Central memory CD8-positive, alpha-beta T cell (primary cell): Measurements from ENCODE around the gene BLOC1S4.

Experiments used
- ATAC-seq: fragments of 150-1000 bp; cut with Tn5 transposase; replicated peaks from 2 replicates; pipeline ENCODE4 v1.10.0; 2022; ENCODE audit warnings: mild to moderate bottlenecking, moderate FRiP score, moderate number of reproducible peaks; ENCODE audit not compliant: poor library complexity, severe bottlenecking; ENCODE audit errors: extremely low read depth
- DNase-seq, 2 donors: peaks; one replicate each; pipeline ENCODE4 v3.0.0; 2021; ENCODE audit warnings: low spot score in 2 of 2
- H3K27ac Mint-ChIP-seq: one replicate; pipeline ENCODE4 v1.8.0; 2022; ENCODE audit warnings: low read depth, mild to moderate bottlenecking, moderate library complexity, mixed read lengths
- H3K27me3 Mint-ChIP-seq: one replicate; pipeline ENCODE4 v1.8.0; 2022; ENCODE audit warnings: mixed read lengths
- H3K36me3 Mint-ChIP-seq: one replicate; pipeline ENCODE4 v1.8.0; 2022; ENCODE audit warnings: mild to moderate bottlenecking, moderate library complexity, mixed read lengths; ENCODE audit not compliant: insufficient read depth
- H3K4me1 Mint-ChIP-seq: one replicate; pipeline ENCODE4 v1.8.0; 2022; ENCODE audit warnings: mixed read lengths
- H3K4me3 Mint-ChIP-seq: one replicate; pipeline ENCODE4 v1.8.0; 2022; ENCODE audit warnings: mild to moderate bottlenecking, moderate library complexity, mixed read lengths
- H3K9me3 Mint-ChIP-seq: one replicate; pipeline ENCODE4 v1.8.0; 2022; ENCODE audit warnings: mixed read lengths

BLOC1S4 gene

DNA sequence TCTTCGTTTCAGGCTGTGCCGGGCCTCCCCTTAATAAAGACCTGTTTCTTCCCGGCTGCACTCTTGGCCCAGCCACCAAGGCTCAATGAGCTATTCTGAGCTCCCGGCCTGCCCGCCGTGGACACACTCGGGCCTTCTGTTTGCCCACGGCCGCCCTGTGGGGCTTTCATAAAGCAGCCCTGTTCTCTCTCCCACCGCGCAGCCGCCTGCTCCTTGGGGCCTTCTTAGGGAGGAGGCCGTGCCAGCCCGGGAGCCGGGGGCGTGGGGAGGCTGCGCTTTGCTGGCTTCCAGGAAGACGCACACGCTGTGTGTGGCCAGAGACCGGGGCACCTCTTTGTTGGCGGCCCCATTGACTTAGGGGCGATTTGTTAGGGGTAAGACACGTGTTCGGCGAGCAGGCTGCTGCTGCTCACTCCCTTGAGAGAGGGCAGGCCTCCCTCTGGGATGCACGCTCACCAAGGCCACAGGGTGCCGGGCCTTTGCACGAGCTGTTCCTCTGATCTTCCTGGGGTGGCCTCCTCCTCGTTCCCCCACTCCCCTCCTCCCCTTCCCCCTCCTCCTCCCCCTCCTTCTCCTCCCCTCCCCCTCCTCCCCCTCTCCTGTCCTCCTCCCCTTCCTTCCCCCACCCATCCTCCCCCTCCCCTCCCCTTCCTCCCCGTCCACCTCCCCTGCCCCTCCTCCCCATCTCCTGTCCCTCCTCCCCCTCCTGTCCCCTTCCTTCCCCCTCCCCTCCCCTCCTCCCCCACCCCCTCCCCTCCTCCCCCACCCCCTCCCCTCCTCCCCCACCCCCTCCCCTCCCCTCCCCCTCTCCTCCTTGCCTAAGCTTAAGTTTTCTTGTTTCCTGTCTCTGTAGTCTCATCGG, 11.3 kb downstream of the BLOC1S4 start:
- no peak for DNase-seq
- H3K4me1 Mint-ChIP-seq = no peaks in the 10 kb centered on the region
- ATAC-seq = no peak
- H3K9me3 Mint-ChIP-seq = no peaks in the 10 kb centered on the region
- no peaks in the 10 kb centered on the region for H3K36me3 Mint-ChIP-seq
- no peaks in the 10 kb centered on the region for H3K27me3 Mint-ChIP-seq
- no peak overlapping the region for H3K4me3 Mint-ChIP-seq
- H3K27ac Mint-ChIP-seq = no peak overlapping the region

DNA sequence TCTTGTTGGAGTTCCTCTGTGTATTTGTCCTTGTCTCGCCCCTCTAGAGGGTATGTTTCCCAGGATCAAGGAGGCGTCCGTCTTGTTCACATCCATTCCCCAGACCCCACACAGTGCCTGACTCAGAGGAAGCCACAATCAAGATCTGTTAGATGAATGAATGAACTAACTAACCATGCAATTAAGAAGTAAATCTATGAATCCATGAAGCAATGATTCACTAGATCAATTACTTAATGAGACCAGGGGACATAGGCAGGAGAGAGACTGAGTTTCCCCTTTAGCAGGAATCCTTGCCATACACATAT, 11.9 kb downstream of the BLOC1S4 start:
- Mint-ChIP-seq H3K36me3 (no peaks in the 10 kb centered on the region), H3K4me3 (no peak overlapping the region), H3K27me3 (no peaks in the 10 kb centered on the region), H3K27ac (no peak overlapping the region), H3K9me3 (no peaks in the 10 kb centered on the region), H3K4me1 (no peaks in the 10 kb centered on the region)
- ATAC-seq (no peak), DNase-seq (no peak)

DNA sequence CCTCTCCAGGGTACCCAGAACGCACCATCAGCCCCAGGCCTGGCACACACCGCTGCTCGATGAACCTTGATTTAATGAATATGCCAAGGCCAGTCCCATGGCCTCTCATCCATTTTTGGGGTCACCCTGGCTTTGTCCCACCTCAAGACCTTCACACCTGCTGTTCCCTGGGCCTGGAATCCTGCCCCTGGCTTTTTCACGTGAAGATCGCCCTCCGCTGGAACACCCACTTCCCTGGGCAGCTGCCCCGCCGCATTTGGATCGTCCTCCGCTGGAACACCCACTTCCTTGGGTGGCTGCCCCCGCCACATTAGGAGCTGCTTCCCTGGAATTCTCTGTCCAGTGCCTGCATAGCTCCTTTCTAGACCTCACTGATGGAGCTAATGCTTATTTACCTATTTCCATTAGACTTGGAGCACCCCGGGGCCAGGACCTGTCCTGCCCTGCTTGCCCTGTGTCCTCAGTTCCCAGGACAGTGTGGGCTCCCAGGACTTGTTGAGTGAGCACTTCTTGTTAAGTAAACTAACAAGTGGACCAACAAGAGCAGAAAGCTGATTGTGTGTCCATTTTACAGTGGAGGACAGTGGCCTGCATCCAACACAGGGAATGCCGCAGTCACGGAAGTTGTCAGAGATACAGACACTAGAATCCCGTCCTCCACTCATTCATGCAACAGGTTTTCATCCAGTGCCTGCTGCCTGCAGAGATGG, 12.5 kb downstream of the BLOC1S4 start:
- no peaks in the 10 kb centered on the region for H3K9me3 Mint-ChIP-seq
- DNase-seq (no peak), ATAC-seq (no peak)
- no peak overlapping the region for H3K4me3 Mint-ChIP-seq
- H3K27me3 Mint-ChIP-seq = peaks cover 3% of the 10 kb centered on the region
- no peak overlapping the region for H3K27ac Mint-ChIP-seq
- H3K36me3 Mint-ChIP-seq = no peaks in the 10 kb centered on the region
- H3K4me1 Mint-ChIP-seq = no peaks in the 10 kb centered on the region

DNA sequence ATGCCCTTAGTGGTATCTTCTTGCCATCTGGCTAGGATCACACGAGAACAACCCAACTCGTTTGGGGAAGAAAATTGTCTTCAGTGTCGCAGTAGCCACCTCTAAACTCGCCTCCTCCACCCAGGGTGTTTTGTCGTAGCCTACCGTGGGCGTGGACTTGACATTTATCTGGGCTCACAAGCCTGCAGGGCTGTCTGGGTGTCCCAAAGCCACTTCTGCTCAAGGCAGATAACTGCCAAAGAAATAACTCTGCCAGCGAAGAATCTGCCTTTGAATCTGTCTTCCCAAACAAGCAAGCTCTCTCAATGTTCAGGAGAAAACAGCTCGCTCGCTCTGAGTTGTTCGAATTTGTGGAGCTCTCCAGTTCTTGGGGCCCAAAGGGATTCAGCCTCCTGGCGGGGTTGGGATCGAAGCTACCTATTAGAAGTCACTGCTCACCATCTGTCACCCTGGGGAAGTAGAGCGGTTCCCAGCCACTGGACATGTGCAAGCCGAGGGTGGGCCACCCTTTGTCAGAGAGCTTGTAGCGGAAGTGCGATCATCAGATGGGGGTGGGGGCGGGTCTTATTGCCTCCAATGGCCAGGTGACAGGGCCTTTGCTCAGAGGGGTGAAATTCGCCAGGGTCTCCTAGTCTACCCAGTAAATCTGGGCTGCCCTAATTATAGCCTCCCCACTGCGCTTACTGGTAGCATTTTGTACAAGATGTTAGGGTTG, 14.8 kb downstream of the BLOC1S4 start:
- DNase-seq (no peak), ATAC-seq (no peak)
- Mint-ChIP-seq H3K4me1 (no peaks in the 10 kb centered on the region), H3K9me3 (no peaks in the 10 kb centered on the region), H3K27ac (no peak overlapping the region), H3K27me3 (peaks cover 18% of the 10 kb centered on the region), H3K36me3 (no peaks in the 10 kb centered on the region), H3K4me3 (no peak overlapping the region)

DNA sequence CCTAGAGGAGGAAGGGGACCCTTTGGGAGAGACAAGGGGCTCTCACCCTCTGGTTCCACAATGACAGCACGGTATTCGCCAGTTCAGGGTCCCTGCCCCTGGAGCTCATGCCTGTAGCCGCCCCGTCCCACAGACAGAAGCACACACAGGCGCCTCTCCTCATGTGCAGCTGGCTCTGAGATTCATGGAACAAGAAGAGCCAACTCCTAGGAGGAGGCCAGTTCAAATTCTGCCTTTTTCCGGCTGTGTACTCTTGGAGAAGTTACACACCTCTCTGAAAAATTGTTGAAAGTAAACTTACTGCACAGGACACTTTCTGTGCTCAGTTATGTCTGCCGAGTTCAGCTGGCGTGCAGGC, 15.3 kb downstream of the BLOC1S4 start:
- Mint-ChIP-seq H3K4me3 (no peak overlapping the region), H3K36me3 (no peaks in the 10 kb centered on the region), H3K4me1 (no peaks in the 10 kb centered on the region), H3K27ac (no peak overlapping the region), H3K9me3 (no peaks in the 10 kb centered on the region), H3K27me3 (peaks cover 18% of the 10 kb centered on the region)
- no peak for DNase-seq
- ATAC-seq = no peak

DNA sequence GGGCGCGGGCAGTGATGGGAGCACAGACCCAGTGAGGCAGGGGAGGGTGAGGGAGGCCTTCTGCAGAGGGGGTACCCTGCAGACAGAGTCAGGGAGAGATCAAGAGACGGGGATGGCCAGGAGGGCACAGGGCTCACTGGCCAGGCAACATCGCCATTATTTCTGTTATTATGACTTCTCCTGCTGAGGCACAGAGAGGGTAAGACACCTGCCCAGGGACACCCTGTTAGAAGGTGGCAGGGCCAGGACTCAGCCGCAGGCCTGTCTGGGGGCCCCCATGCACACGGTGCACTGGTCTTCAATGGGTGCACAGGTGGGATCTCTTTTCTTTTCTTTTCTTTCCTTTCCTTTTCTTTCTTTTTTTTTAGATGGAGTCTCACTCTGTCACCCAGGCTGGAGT, 15.8 kb downstream of the BLOC1S4 start:
- no peaks in the 10 kb centered on the region for H3K9me3 Mint-ChIP-seq
- no peak for ATAC-seq
- no peaks in the 10 kb centered on the region for H3K36me3 Mint-ChIP-seq
- no peak for DNase-seq
- no peak overlapping the region for H3K4me3 Mint-ChIP-seq
- H3K27me3 Mint-ChIP-seq = peaks cover 18% of the 10 kb centered on the region
- H3K4me1 Mint-ChIP-seq = no peaks in the 10 kb centered on the region
- H3K27ac Mint-ChIP-seq = no peak overlapping the region

DNA sequence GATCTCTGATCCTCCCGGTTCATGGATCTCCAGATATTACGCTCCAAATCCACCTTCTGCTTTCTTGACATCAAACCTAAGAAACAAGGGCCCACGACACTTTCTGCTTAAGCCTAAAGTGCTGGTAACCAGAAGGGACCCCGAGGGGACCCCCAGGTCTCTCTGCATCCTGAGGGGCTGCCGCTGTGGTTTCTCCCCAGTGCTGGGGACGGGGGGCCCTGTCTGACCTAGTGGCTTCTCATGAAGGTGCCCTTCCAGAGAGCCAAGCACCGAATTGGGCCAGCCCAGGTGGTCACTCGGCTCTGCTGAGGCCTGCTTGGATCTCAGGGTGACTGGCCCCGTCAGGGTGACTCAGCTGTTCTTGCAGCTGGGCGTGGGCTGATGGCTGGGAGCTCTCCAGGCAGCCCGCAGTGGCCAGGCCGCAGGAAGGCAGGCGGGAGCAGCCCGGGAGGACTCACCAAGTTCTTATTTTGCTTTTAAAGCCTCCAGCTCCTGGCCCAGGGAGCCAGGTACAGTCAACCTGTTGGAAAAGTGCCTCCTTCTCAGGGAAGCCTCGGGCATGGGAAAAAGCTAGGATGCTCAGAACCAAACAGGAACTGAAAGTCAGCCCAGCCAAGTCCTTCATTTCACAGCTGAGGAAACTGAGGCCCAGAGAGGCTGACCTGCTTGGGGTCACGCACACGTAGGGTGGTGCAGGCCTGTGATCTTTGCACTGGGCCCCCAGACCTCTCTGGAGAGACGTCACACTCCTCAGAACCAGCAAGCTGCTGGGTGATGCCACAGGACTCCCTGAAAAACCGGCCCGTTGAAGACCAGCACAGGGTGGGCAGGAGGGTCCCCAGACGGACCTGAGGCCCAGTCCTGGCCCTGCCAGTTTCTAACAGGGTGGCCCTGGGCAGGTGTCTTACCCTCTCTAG, 16.7 kb downstream of the BLOC1S4 start:
- Mint-ChIP-seq H3K4me1 (no peaks in the 10 kb centered on the region), H3K27ac (no peak overlapping the region), H3K36me3 (no peaks in the 10 kb centered on the region), H3K9me3 (no peaks in the 10 kb centered on the region), H3K4me3 (no peak overlapping the region), H3K27me3 (peaks cover 18% of the 10 kb centered on the region)
- ATAC-seq = no peak
- DNase-seq = no peak

DNA sequence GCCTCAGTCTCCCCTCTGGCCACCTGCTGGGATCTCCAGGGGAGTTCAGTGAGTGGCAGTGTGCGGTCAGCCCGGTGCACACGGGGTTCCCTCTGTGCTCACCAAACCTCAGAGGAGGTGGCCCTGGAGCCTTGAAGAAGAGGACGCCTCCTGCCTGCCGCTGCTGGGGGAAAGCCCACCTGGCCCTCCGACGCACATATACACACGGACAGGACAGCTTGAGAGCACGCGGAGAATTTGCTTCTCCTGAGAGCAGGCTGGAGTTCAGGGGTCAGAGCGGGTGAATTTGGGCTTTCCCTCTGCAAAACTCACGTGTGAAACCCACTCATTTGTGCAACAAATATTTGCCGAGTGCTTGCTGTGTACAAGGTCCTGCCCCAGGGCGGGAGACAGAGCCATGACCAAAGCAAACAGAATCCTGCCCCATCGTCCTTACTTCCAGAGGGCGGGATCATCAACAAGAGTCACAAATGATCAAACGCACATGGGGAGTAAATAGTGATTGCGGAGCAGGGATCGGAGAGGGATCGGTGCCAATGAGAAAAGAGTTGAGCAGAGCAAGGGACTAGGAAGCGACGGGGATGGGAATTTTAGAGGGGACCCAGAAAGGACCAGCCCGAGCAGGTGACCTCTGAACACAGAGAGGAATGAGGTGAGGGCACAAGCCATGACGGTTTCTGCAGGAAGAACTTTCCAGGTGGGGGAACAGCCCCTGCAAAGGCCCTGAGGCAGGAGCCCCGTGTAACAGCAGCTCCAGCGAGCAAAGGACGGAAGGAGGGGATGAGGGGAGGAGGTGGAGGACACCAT, 17.6 kb downstream of the BLOC1S4 start:
- H3K4me1 Mint-ChIP-seq = no peaks in the 10 kb centered on the region
- H3K27me3 Mint-ChIP-seq = peaks cover 18% of the 10 kb centered on the region
- no peaks in the 10 kb centered on the region for H3K9me3 Mint-ChIP-seq
- ATAC-seq (no peak), DNase-seq (no peak)
- H3K27ac Mint-ChIP-seq = no peak overlapping the region
- no peak overlapping the region for H3K4me3 Mint-ChIP-seq
- H3K36me3 Mint-ChIP-seq = no peaks in the 10 kb centered on the region

DNA sequence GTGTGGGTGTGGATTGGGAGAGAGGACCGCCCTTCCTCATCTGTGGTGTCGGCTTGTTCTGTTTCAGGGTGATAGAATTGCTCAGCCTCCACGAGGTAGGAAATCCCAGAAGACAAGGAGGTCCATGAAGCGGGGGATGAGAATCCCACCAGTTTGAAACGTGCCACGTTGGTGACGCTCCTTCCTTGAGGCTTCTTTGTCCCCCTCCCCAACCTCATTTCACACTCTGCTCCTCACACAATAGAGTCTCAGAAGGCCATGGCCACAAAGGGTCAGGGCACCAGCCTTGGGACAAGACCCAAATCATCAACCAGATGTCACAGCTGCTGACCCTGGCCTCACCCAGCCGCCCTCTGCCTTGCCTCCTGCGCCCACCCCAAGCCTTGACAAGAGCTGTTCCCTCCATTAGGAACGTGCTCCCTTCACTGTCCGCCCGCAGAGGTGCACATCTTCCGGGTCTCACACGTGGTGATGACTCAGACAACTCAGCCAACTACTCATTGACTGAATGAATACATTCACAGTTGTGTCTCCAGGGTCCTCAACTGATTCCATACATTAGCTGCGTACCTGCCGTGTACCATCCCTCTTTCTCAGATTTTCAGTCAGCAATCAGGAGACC, 18.3 kb downstream of the BLOC1S4 start:
- Mint-ChIP-seq H3K4me1 (no peaks in the 10 kb centered on the region), H3K9me3 (no peaks in the 10 kb centered on the region), H3K4me3 (no peak overlapping the region), H3K27me3 (peaks cover 18% of the 10 kb centered on the region), H3K27ac (no peak overlapping the region), H3K36me3 (no peaks in the 10 kb centered on the region)
- DNase-seq (no peak), ATAC-seq (no peak)

DNA sequence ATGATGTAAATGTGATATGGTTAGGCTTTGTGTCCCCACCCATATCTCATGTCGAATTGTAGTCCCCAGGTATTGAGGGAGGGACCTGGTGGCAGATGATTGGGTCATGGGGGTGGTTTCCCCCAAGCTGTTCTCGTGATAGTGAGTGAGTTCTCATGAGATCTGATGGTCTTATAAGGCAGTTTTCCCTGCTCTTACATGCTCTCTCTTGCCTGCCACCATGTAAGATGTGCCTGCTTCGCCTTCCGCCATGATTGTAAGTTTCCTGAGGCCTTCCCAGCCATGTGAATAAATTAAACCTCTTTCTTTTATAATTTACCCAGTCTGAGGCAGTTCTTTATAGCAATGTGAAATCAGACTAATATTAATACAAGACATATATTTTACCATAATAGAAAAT, 23.9 kb downstream of the BLOC1S4 start:
- no peak for DNase-seq
- Mint-ChIP-seq H3K27ac (no peak overlapping the region), H3K9me3 (no peaks in the 10 kb centered on the region), H3K36me3 (no peaks in the 10 kb centered on the region), H3K4me3 (no peak overlapping the region), H3K4me1 (no peaks in the 10 kb centered on the region), H3K27me3 (peaks cover under 1% of the 10 kb centered on the region)
- no peak for ATAC-seq

DNA sequence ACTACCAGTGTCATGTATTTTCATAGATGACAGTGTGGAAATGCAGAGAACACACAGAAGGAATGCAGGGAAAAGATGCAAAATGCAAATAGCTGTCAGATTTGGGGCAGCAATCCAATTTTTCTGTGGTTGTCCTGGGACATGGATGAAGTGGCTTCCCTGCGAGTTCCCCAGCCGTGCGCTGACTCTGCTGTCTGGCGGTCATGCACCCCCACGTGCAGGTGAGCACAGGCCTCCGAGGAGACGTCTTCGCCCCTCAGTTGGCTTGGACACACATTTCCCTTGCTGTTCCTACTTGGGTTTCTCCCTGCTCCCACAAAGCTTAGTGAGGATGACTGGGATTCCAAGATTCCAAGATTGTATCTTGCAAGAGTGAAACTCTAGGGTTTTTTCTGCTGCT, 24.4 kb downstream of the BLOC1S4 start:
- H3K4me3 Mint-ChIP-seq = no peak overlapping the region
- H3K9me3 Mint-ChIP-seq = no peaks in the 10 kb centered on the region
- no peak for ATAC-seq
- H3K27me3 Mint-ChIP-seq = no peaks in the 10 kb centered on the region
- H3K36me3 Mint-ChIP-seq = no peaks in the 10 kb centered on the region
- DNase-seq = no peak
- H3K27ac Mint-ChIP-seq = no peak overlapping the region
- H3K4me1 Mint-ChIP-seq = no peaks in the 10 kb centered on the region
